Left renal pelvis (tissue), 4 donors: ENCODE measurements around the gene THG1L. TPM values are rescaled to one million over a fixed set of nuclear protein-coding genes. Genes with fewer than 3 reads are reported as not detected.
"Not testable (repeated sequence)": the region's sequence is repeated elsewhere in the genome, so short reads cannot be mapped to it uniquely, and the experiment has no call there.

Experiments used
- DNase-seq, 4 donors: peaks; one replicate each; pipeline ENCODE4 v3.0.0-alpha.2; 2013; ENCODE audit warnings: low read depth in 4 of 4, low spot score in 3 of 4
- polyA plus RNA-seq, 4 donors: library from polyadenylated mRNA; unstranded; fragments of 120-200 nt; gene quantifications; one replicate each; pipeline ENCODE4 v1.2.1, GENCODE V29; 2013; ENCODE audit not compliant: insufficient read length in 4 of 4

THG1L gene
- polyA plus RNA-seq, 4 donors, result 22.6 to 28.0 (median 26.3) TPM

GRCh38 chr5:157726607-157727006, 4.6 kb upstream of the THG1L start:
- not testable (repeated sequence) for DNase-seq

DNA sequence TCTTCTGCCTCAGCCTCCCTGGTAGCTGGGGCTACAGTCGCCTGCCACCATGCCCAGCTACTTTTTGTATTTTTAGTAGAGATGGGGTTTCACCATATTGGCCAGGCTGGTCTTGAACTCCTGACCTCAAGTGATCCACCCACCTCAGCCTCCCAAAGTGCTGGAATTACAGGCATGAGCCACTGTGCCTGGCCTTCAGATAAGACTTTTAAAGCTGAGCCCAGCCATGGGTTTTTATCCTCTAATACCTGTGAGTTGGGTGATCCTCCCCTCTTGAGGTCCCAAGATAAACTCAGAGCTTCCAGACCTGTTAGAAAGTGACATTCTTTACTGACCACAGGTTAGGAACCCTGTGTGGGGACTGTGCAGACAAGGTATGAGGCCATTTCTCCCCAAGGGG, 3.4 kb upstream of the THG1L start:
- DNase-seq, result not testable (repeated sequence)

DNA sequence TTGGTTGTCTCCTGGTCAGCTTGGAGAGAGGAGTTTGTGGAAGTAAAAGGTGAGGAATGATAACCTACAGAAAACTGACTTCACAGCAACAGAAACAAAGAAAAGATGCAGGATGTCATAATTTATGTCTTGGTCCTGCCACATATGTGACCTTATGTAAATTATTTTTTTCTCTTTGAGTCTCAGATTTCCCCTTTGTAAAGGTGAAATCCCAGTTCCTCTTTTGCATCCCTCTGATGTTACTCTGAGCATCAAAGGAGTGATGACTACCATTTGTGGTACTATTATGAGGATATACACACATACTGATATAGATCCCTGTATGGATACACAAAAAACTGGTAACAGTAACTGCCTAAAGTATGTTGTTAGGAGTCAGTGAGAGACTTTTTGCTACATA, 1.4 kb upstream of the THG1L start:
- no peak for DNase-seq

- no peak for DNase-seq
Measured at GRCh38 chr5:157730900-157731271, 334 bp upstream of the THG1L start.

- no peak for DNase-seq
Measured at GRCh38 chr5:157732130-157732514, 902 bp downstream of the THG1L start.

DNA sequence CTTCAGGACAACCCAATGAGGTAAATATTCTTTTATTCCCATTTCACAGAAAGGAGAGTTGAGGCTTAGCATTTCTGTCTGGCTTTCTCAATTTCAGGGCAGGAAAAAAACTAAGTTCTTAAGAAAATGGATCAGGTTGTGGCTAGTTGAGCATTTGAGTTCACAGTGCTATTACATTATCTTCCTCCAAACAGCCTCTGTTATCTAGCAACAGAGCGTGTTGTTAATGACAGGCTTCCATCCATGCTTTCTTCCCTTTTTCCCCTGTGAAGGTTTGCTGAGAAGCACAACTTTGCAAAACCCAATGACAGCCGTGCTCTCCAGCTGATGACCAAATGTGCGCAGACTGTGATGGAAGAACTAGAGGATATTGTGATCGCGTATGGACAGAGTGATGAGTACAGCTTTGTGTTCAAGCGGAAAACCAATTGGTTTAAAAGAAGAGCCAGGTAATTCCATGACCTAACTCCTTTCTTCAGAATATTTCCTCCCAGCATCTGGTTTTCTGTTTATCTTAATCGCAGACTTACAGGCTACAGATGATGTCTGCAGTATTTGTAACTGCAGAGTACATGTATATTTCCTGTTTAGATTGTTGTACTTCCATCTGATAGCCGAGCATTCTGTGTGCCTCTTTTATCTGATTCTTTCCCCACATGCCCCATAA, 1.5 kb downstream of the THG1L start:
- DNase-seq, result no peak

DNA sequence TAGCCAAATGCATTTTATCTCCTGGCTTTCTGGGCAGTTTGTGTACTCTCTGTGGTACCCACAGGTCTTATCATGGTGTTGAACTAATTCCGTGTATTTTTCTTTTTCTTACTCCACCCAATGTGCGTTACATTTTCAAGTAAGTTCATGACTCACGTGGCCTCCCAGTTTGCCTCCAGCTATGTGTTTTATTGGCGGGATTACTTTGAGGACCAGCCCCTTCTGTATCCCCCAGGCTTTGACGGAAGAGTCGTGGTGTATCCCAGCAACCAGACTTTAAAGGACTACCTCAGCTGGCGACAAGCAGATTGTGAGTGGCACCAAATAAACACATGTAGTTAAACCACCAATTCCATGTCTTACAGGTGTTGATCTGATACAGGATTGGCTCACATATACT, 3.2 kb downstream of the THG1L start:
- DNase-seq, result no peak

DNA sequence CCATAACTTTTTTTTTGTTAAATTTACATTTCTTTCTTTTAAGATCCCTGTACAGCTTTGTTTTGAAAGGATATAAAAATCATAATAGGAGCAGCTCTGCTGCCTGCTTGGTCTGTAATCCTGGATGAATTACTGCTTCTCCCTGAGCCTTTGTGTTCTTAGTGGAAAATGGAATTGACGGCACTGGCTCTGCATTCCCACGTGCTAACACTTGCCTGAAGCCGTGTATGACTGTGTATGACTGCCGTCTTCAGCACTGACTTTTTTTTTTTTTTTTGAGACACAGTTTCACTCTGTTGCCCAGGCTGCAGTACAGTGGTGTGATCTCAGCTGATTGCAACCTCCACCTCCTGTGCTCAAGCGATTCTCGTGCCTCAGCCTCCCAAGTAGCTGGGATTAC, 4.8 kb downstream of the THG1L start:
- no peak for DNase-seq

GRCh38 chr5:157739388-157740228, 8.4 kb downstream of the THG1L start:
- no peak for DNase-seq

DNA sequence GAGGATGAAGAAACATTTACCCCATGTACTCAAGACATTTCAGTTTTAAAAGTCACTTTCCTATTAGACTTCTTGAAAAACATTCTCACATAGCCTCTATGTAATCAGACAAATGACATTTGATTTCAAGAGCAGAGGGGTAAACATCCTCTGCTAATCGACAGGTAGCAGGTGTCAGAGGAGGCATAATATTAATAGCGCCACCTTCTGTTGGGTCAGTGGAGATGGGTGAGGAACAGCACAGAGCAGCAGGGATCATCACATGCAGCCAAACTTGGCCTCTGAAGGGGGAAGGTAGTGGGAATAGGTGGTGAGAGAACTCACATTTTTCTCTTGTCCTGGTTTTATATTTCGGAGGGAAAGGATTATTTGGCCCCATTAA, 9.0 kb downstream of the THG1L start:
- DNase-seq, result no peak

GRCh38 chr5:157741131-157741530, 9.9 kb downstream of the THG1L start:
- no peak for DNase-seq

GRCh38 chr5:157743163-157744050, 12.2 kb downstream of the THG1L start, which contains the start of gene LSM11:
LSM11 (plus strand) TSS chr5:157743712; CDS start chr5:157743751, 39 bp downstream.
- peak; percentile 73 to 83 (median 76) for DNase-seq

DNA sequence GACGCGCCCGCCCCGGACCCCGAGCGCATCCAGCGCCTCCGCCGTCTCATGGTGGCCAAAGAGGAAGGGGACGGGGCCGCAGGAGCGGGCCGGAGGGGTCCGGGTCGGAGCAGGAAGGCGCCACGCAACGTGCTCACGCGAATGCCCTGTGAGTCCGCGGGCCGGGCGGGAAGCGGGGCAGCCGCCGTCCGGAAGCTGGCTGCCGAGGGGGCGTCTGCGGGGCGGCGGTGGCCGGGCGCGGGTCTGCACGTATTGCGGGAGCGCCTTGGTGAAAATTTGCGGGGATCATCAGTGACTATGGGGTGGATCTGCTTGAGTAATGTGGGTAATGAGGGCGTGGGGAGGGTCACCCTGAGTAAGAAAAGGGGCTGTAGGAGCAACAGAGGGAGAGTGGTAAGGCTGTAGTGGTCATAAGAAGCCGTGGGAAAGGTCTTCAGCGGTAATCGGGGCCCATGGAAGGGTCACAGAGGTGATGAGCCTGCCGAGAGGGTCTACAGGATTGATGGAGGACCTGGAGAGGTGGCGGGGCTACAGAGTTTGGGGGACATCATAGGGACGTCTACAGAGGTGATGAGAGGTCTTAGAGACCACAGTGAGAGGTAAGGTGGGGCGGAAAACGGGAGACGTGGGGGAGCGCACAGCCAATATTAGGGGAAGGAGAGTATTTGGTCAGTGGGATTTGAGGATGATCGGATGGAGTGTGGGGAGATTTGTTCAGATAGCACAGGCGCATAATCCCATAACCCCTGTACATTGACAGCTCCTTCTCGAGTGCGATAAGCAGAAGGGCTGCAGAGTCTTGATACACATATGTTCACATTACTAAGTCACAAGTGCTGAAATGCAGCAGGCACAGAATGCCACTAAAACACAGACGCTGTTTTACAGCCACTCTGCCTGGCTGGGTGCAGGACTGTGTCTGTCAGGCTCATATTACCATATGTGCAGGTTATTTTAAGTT, 13.1 kb downstream of the THG1L start:
- peak in 1 of 4 donors; percentile 19 for DNase-seq

GRCh38 chr5:157745041-157745456, 13.8 kb downstream of the THG1L start:
- no peak for DNase-seq

DNA sequence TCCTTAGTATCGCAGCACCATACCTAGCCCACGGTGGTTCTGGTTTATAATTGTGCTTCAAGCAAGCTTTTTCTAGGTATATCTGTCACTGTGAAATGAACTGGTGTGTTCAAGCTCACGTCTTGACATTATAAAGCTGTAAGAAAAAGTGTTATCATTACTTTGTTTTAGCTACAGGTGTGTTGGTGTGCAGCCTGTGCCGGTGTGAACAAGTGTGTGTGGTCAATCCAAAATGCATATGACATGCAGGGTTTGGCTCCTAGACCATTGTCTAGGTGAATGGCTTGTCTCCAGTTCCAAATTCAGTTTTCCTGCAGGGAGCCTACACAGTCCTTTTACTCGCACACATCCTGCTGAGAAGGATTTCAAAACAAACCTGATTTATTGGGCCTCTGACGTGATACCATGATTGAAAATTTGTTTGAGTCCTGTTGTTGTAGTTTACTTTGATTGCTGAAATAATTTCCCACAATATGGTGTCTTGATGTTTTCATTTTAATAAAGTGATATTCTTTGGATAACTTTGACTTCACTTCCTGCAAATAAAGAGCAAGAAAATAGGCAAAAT, 16.0 kb downstream of the THG1L start:
- no peak for DNase-seq

- no peak for DNase-seq
Measured at GRCh38 chr5:157747766-157748700, 16.8 kb downstream of the THG1L start.

- DNase-seq, result no peak
Measured at GRCh38 chr5:157748760-157749461, 17.7 kb downstream of the THG1L start.

DNA sequence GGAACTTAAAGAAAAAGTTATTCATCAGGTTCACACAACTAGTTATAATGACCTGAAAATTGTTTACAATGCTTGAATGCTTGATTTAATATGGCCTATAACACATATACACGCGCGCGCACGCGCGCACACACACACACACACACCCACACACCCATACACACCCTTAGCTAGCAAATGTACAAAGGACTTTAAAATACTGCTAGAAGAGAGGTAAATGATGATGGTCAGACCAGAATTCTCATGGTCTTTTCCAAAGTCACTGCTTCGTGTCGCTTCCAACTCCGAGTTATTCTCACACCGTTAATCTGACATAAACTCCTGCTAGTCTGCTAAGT, 18.2 kb downstream of the THG1L start:
- DNase-seq, result no peak
